Spleen (tissue), 7 donors: ENCODE results near the gene PRR33.
A peak's percentile ranks its signal among the peaks of the same experiment; 100 is the strongest.

Source experiments
- CTCF ChIP-seq, 11 experiments: fragments of 200-600 bp in 7 of 11; fragments of 450-650 bp in 4 of 11; sonication (generic) in 4 of 11; IDR thresholded peaks in 8 of 11; conservative IDR thresholded peaks in 3 of 11; 1 replicate in 7 of 11; 2 replicates in 4 of 11; pipeline versions ENCODE4 v1.4.0 to v1.8.0; 2016 to 2021; ENCODE audit warnings: antibody characterized with exemption in 11 of 11, inconsistent platforms in 4 of 11, mild to moderate bottlenecking in 1 of 11
- POLR2A ChIP-seq, 3 donors: fragments of 450-650 bp; IDR thresholded peaks; one replicate each; pipeline ENCODE4 v1.5.1; 2017; ENCODE audit warnings: antibody characterized with exemption in 3 of 3, mild to moderate bottlenecking in 1 of 3
- POLR2AphosphoS5 ChIP-seq, 3 donors: sonication (generic); formaldehyde crosslinking; IDR thresholded peaks; one replicate each; pipeline ENCODE4 v1.5.1; 2017; ENCODE audit warnings: antibody characterized with exemption in 3 of 3
- donor health status: DM: no; HTN: no; CAD: no; lungs with moderate emphysema.
- donor health status: DM: no; HTN: no; CAD: no.
- donor health status: DM: no; HTN: no; CAD: no.

GRCh38 chr11:1892558-1892957, 863 bp upstream of the PRR33 start:
- TF ChIP-seq CTCF (IDR thresholded peaks at IDR 0.05 in 8 of 11, conservative IDR thresholded peaks at IDR 0.05 in 3 of 11): no peak
- TF ChIP-seq POLR2A (IDR thresholded peaks at IDR 0.05): no peak
- peak in 1 of 3 donors; percentile 6 for TF ChIP-seq POLR2AphosphoS5 (IDR thresholded peaks at IDR 0.05)
